ENCODE data around the gene LMNA.
A peak's percentile ranks its signal among the peaks of the same experiment; 100 is the strongest.

DNA sequence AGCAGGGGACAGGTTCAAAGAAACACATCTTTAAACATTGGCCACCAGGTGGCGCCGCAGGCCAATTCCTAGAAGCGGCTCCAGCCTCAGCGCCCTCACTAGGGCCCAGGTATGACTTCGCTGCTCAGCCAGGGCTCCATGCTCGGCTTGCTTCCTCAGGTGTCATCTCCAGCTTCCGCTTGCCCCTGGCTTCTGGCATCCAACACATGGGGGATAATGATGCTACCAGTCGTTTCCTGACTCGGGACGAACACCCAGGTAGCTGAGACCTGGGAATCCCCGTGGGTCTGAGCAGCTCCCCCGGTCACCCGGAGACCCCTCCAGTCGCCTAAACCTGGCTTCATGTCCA lies 23.7 kb upstream of the LMNA start:
- TF ChIP-seq, protein P1, sequence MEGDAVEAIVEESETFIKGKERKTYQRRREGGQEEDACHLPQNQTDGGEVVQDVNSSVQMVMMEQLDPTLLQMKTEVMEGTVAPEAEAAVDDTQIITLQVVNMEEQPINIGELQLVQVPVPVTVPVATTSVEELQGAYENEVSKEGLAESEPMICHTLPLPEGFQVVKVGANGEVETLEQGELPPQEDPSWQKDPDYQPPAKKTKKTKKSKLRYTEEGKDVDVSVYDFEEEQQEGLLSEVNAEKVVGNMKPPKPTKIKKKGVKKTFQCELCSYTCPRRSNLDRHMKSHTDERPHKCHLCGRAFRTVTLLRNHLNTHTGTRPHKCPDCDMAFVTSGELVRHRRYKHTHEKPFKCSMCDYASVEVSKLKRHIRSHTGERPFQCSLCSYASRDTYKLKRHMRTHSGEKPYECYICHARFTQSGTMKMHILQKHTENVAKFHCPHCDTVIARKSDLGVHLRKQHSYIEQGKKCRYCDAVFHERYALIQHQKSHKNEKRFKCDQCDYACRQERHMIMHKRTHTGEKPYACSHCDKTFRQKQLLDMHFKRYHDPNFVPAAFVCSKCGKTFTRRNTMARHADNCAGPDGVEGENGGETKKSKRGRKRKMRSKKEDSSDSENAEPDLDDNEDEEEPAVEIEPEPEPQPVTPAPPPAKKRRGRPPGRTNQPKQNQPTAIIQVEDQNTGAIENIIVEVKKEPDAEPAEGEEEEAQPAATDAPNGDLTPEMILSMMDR (IDR thresholded peaks at IDR 0.05; ENCODE audit: borderline replicate concordance, extremely low read depth, low read length, poor library complexity, severe bottlenecking), result peak; percentile 83
- TF ChIP-seq EZH2 (IDR thresholded peaks at IDR 0.05; ENCODE audit: borderline replicate concordance, low read depth, low read length, severe bottlenecking), result no peak

Data from DND-41 (cell line).